ENCODE results near the gene ONECUT3.

Gene ONECUT3

DNA sequence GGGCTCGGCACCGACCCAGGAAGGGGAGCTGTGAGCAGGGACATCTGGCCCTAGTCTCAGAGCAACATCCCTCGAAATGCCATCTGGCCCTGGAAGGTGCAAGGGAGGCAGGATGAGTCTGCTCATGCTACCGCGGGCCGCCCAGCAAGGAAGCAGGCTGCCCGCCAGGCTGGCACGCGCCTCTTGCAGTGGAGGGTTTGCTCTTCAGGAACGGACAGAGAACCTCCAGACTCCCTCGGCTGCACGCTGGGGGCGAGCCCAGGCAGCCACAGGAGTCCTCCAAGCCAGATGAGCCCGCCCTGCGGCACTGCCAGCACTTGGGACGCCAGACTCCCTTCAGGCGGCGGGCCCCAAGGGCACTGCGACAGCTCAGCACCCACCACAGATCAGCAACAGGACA lies 68.9 kb downstream of the ONECUT3 start:
- Histone ChIP-seq H3K27me3 (ENCODE audit: insufficient read depth, low read depth, severe bottlenecking) (no peaks in the 10 kb centered on the region), H3K36me3 (peaks cover 71% of the 10 kb centered on the region), H3K27ac (no peak overlapping the region), H3K9me3 (ENCODE audit: severe bottlenecking) (no peaks in the 10 kb centered on the region), H3K4me3 (ENCODE audit: low read depth, low read length) (no peak overlapping the region)
- TF ChIP-seq, protein P1, sequence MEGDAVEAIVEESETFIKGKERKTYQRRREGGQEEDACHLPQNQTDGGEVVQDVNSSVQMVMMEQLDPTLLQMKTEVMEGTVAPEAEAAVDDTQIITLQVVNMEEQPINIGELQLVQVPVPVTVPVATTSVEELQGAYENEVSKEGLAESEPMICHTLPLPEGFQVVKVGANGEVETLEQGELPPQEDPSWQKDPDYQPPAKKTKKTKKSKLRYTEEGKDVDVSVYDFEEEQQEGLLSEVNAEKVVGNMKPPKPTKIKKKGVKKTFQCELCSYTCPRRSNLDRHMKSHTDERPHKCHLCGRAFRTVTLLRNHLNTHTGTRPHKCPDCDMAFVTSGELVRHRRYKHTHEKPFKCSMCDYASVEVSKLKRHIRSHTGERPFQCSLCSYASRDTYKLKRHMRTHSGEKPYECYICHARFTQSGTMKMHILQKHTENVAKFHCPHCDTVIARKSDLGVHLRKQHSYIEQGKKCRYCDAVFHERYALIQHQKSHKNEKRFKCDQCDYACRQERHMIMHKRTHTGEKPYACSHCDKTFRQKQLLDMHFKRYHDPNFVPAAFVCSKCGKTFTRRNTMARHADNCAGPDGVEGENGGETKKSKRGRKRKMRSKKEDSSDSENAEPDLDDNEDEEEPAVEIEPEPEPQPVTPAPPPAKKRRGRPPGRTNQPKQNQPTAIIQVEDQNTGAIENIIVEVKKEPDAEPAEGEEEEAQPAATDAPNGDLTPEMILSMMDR (IDR thresholded peaks at IDR 0.05; ENCODE audit: low read depth, low read length), result no peak
- DNase-seq, result no peak

DNA sequence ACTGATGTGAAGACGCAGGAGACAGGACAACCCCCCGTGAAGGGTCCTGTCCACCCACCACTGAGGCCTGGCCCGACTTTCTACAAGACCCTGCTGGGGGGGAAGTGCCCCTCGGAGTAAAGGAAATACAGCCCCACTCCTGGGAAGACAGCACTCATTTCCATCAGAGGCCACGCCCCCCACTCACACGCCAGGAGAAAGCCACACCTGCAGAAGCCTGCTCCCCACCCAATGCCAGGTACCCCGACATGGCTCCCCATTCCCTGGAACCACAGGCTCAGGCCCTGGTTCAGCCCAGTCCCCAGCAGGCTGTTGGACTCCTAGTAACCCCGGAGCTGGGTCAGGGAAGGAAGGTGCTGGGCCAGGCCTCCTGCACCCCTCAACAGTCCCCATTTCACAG lies 69.7 kb downstream of the ONECUT3 start:
- Histone ChIP-seq H3K36me3 (peaks cover 68% of the 10 kb centered on the region), H3K9me3 (ENCODE audit: severe bottlenecking) (no peaks in the 10 kb centered on the region), H3K27me3 (ENCODE audit: insufficient read depth, low read depth, severe bottlenecking) (no peaks in the 10 kb centered on the region), H3K27ac (no peak overlapping the region), H3K4me3 (ENCODE audit: low read depth, low read length) (no peak overlapping the region)
- TF ChIP-seq, protein P1 (IDR thresholded peaks at IDR 0.05; ENCODE audit: low read depth, low read length), result no peak
- DNase-seq, result no peak

DNA sequence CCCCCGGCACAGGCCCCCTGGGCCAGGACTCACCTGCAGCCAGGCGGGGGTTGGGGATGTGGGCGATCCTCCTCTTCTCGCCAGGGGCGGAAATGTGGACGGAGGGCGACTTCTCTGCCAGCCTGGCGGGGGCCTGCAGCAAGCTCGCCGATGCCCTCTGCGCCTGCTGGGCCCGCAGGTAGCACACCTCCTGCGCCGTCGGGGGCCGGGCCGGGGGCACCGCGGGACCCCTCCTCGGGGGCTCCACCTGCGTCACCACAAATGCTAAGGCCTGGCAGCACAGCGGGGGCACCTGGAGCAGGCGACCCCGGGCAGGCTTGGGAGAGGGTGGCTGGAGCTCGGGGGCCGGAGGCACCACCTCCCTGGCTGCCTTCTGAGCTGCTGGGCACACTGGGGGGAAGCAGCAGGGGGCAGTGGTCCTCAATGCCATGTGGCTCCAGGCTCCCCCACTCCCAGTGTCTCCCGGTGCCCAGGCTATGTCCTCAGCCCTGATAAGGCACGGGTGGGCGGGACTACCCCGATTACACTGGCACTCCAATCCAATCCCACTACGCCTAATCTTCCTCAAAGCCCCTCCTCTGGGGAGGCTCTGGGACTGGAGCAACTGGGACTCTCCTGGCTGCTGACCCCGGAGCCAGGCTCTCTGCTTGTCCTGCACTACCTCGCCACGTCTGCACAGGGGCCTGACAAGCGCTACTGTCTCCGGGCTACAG lies 70.4 kb downstream of the ONECUT3 start:
- Histone ChIP-seq H3K27ac (peak overlapping the region; percentile 23), H3K27me3 (ENCODE audit: insufficient read depth, low read depth, severe bottlenecking) (no peaks in the 10 kb centered on the region), H3K36me3 (peaks cover 64% of the 10 kb centered on the region), H3K9me3 (ENCODE audit: severe bottlenecking) (no peaks in the 10 kb centered on the region), H3K4me3 (ENCODE audit: low read depth, low read length) (no peak overlapping the region)
- TF ChIP-seq, protein P1 (IDR thresholded peaks at IDR 0.05; ENCODE audit: low read depth, low read length), result 0 out of 2 replicates have a peak, but pooled peaks have one; percentile 5
- peak; percentile 85 for DNase-seq

DNA sequence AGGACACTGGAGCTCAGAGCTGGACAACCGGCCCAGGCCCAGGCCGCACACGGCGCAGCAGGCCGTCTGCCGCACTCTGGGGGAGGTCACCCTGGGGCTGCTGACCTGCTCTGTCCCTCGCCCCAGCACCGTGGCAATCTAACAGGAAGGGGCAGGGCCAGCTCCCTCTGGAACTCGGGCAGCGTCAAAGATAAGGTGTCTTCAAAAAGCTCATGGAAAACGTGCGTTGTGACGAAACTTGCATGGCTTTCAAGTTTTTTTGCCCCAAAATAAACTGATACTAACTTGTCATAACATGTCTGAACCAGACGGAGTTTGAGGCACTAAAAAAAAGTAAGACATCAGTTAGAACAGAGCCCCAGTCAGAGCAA lies 70.9 kb downstream of the ONECUT3 start:
- Histone ChIP-seq H3K9me3 (ENCODE audit: severe bottlenecking) (no peaks in the 10 kb centered on the region), H3K36me3 (peaks cover 61% of the 10 kb centered on the region), H3K4me3 (ENCODE audit: low read depth, low read length) (no peak overlapping the region), H3K27ac (peak overlapping the region; percentile 23), H3K27me3 (ENCODE audit: insufficient read depth, low read depth, severe bottlenecking) (no peaks in the 10 kb centered on the region)
- DNase-seq, result no peak
- TF ChIP-seq, protein P1 (IDR thresholded peaks at IDR 0.05; ENCODE audit: low read depth, low read length), result no peak

DNA sequence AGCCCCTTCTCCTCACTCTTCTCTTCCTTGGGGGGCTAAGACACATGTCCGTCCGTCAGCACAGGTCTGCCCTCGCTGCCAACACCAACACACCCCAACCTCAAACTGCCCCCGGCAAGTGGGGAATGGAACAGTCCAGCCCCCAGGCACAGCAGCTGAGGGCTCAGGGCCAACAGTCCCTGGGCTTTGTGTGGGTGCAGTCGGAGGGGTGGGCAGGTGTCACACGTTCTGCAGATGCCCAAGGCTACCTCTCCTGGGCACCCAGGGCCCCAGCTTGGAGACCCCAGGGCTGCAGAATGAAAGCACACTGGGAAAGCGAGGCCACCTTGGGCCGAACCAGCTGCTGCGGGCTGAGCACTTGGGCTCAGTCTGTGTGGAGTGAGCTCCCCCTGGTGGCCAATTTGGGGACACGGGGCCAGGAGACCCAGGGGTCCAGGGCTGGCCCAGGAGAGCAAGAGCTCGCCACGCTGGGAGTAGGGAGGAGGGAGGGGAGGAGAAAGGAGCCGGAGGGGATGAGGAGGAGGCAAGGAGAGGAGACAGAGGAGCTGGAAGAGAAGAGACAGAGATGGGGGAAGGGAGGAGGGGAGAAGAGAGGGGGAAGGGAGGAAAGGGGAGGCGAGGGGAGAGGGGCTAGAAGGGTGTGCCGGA lies 72.7 kb downstream of the ONECUT3 start:
- no peaks in the 10 kb centered on the region for H3K27me3 ChIP-seq (ENCODE audit: insufficient read depth, low read depth, severe bottlenecking)
- H3K9me3 ChIP-seq (ENCODE audit: severe bottlenecking), result no peaks in the 10 kb centered on the region
- H3K36me3 ChIP-seq, result peaks cover 61% of the 10 kb centered on the region
- H3K27ac ChIP-seq, result no peak overlapping the region; the same call in 1 of the 2 replicates
- DNase-seq, result peak; percentile 86
- TF ChIP-seq, protein P1 (IDR thresholded peaks at IDR 0.05; ENCODE audit: low read depth, low read length), result peak; percentile 94
- no peak overlapping the region for H3K4me3 ChIP-seq (ENCODE audit: low read depth, low read length)
